ENCODE data around the gene LRRC40. TPM values are rescaled to one million over a fixed set of nuclear protein-coding genes. Genes with fewer than 3 reads are reported as not detected.

The LRRC40 gene
- total RNA-seq, 4 donors from 2014 or later, result 5.5 to 15.3 (median 11.8) TPM

GRCh38 chr1:70153739-70154138 lies 51.6 kb downstream of the LRRC40 start:
- WGBS, 2 donors, result 92 to 93% methylated on average over 3 of the region's 3 CpGs
- no peak for DNase-seq
- peaks cover 0 to 48% (median 0%) of the 10 kb centered on the region in 3 donors for H3K36me3 ChIP-seq
- no peaks in the 10 kb centered on the region for H3K4me1 ChIP-seq
- H3K27me3 ChIP-seq, result no peaks in the 10 kb centered on the region
- no peaks in the 10 kb centered on the region for H3K9me3 ChIP-seq
- no peak overlapping the region for H3K4me3 ChIP-seq
- TF ChIP-seq POLR2A (IDR thresholded peaks at IDR 0.05) (no peak), CTCF (IDR thresholded peaks at IDR 0.05) (no peak)
- intact Hi-C loops (cut with DNase I), result no loop called here
- no peak overlapping the region for H3K27ac ChIP-seq

DNA sequence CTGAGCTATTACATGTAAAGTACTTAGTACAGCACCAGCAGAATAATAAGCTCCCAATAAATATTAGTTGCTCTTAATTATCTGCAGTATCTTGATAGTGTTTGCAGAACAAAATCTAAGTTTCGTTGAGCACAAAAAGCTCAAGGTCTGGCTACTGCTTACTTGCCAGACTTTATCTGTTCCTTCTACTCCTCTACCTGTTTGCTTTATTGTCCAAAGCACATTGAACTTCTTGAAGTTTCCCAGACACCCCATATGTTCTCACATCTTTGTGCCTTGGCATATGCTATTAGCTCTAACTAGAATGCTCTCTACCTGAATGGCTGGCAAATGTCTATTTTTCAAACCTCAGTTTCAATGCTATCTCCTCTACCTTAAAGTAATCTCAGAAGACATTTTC lies 54.9 kb downstream of the LRRC40 start:
- no peaks in the 10 kb centered on the region for H3K4me1 ChIP-seq
- no peaks in the 10 kb centered on the region for H3K9me3 ChIP-seq
- no peaks in the 10 kb centered on the region for H3K27me3 ChIP-seq
- no peak overlapping the region for H3K4me3 ChIP-seq
- intact Hi-C loops (cut with DNase I), result no loop called here
- DNase-seq, result no peak
- TF ChIP-seq CTCF (IDR thresholded peaks at IDR 0.05) (no peak), POLR2A (IDR thresholded peaks at IDR 0.05) (no peak)
- no peak overlapping the region for H3K27ac ChIP-seq
- 93 to 96% methylated on average over 1 of the region's 1 CpG for WGBS, 2 donors
- H3K36me3 ChIP-seq, result peaks cover 0 to 54% (median 0%) of the 10 kb centered on the region in 3 donors

DNA sequence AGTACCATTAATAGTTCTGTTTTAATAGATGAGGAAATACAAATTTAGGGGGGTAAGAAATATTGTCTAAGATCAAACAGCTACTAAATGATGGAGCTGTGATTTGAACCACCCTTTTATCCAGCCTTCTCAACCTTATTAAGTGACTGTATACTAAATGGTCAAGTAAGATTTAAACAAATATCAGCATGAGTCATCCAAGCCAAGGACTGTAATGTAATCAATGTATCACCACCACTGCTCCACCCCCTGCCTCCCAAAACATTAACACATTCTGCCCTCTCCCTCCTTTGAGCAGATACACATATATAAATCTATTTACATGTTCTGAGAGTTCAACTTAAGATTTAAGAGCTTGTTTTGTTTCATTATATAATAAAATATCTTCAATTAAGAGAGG lies 58.9 kb downstream of the LRRC40 start:
- H3K27ac ChIP-seq, result no peak overlapping the region
- H3K27me3 ChIP-seq, result no peaks in the 10 kb centered on the region
- H3K4me3 ChIP-seq, result no peak overlapping the region
- no peak for TF ChIP-seq CTCF (IDR thresholded peaks at IDR 0.05)
- H3K9me3 ChIP-seq, result no peaks in the 10 kb centered on the region
- intact Hi-C loops (cut with DNase I), result no loop called here
- peaks cover 0 to 63% (median 0%) of the 10 kb centered on the region in 3 donors for H3K36me3 ChIP-seq
- peaks cover 0 to 2% (median 0%) of the 10 kb centered on the region in 3 donors for H3K4me1 ChIP-seq
- DNase-seq, result no peak

GRCh38 chr1:70143048-70143659 lies 62.2 kb downstream of the LRRC40 start:
- no peak for DNase-seq
- peaks cover 0 to 15% (median 8%) of the 10 kb centered on the region in 3 donors for H3K4me1 ChIP-seq
- no peaks in the 10 kb centered on the region for H3K27me3 ChIP-seq
- H3K36me3 ChIP-seq, result peaks cover 0 to 47% (median 0%) of the 10 kb centered on the region in 3 donors
- 46 to 51% methylated on average over 4 of the region's 4 CpGs for WGBS, 2 donors
- no peaks in the 10 kb centered on the region for H3K9me3 ChIP-seq
- H3K4me3 ChIP-seq, result no peak overlapping the region
- intact Hi-C loops (cut with DNase I), result no loop called here
- TF ChIP-seq CTCF (IDR thresholded peaks at IDR 0.05), result no peak
- no peak for TF ChIP-seq POLR2A (IDR thresholded peaks at IDR 0.05)
- no peak overlapping the region for H3K27ac ChIP-seq

DNA sequence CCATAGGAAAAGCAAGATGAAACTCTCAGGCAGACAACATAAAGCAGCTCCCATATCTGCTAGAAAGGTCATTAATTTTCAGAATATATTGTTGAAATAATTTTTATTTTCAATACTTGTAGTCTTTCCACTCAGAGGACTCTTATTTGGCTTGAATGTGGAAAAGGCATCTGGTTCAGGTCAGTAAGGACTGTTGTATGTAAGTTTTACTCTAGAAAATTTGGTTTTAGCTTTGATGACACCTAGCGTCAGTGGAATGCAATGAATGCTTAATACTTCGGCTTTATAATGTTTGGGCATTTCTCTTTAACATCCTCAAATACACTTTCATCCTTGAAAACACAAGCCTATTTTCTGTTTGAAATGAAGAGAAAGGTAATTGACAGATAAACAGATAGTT lies 63.3 kb downstream of the LRRC40 start:
- TF ChIP-seq CTCF (IDR thresholded peaks at IDR 0.05) (no peak), POLR2A (IDR thresholded peaks at IDR 0.05) (no peak)
- no peak overlapping the region for H3K4me3 ChIP-seq

More for the DNA sequence above, 63.3 kb downstream of the LRRC40 start:
- intact Hi-C loops (cut with DNase I), result no loop called here
- DNase-seq, result no peak
- H3K27ac ChIP-seq, result no peak overlapping the region
- H3K27me3 ChIP-seq, result no peaks in the 10 kb centered on the region
- peaks cover 0 to 15% (median 8%) of the 10 kb centered on the region in 3 donors for H3K4me1 ChIP-seq
- peaks cover 0 to 36% (median 0%) of the 10 kb centered on the region in 3 donors for H3K36me3 ChIP-seq
- 67 to 79% methylated on average over 2 of the region's 2 CpGs for WGBS, 2 donors
- H3K9me3 ChIP-seq, result no peaks in the 10 kb centered on the region
